ENCODE results near the gene VCAN.

The VCAN gene

DNA sequence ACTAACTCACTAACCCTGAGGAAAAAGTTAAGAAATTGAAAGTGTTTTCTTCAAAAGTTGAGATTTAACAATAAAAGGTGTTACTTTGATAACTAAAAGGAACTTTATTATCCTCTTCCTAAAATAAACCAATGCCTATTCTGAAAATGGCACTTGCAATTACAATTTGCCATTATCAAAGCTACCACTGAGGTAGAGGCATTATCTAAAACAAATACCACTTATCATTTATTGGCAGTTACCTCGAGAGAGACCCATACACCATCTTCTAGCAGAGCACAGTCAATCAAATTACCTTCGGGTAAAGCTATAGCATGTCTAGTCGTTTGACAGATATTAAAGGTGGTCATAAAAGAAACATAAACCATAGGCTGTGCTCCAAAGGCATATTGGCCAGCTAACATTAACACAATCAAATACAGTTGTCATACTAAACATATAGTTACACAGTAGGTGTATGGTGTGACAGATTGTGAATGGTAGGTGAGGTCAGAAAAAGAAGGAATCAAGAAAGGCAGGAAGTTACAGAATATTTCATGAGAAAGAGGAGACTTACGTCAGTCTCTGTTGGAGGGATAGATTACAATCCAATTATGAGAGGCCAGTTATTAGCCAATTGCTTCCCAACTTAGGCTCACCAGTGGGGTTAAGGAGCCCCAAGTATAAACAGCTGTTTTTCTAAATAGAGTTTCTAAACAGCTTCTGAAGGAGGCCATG lies 56.3 kb downstream of the VCAN start:
- DNase-seq (ENCODE audit: insufficient read length, low spot score) (no peak), FAIRE-seq (no peak)

GRCh38 chr5:83528439-83528769 lies 56.9 kb downstream of the VCAN start:
- FAIRE-seq = no peak
- DNase-seq (ENCODE audit: insufficient read length, low spot score) = no peak

DNA sequence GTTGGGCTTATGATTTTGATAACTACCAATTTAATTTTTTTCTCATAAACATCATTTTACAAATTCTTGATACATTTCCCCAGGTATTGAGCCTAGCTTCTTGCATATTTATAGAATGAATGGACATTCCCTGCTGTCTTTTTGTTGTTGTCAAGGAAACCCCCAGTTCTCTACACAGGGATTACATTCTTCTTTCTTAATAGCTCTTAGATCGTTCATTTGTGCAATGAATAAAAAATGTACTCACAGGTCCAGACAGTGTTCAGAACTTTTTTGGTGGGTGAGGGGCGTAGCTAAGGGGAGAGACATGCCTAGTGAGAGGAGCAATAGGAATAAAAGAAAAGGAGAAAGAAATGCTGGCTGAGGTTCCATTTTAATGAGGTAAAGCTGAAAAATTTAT lies 58.6 kb downstream of the VCAN start:
- no peak for FAIRE-seq
- DNase-seq (ENCODE audit: insufficient read length, low spot score) = no peak

DNA sequence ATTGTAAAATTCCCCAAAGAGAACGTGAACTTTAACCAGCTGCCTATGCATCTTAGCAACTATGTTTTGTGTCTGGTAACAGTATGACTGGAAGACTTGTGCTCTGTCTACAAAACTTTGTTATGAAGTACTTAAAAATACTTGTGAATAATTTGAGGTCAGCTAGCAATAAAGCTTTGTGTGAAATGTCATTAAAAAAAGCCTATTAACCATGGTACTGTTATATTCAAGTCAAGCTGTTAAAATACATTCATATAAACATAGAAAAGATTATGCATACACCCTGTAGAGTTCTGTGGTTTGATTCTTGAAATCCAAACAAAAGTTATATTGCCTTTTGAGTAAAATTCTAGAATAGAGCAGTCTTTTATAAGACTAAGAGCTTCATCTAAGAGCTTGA lies 60.1 kb downstream of the VCAN start:
- no peak for DNase-seq (ENCODE audit: insufficient read length, low spot score)
- FAIRE-seq = no peak

GRCh38 chr5:83538786-83539462 lies 67.4 kb downstream of the VCAN start:
- FAIRE-seq (no peak), DNase-seq (ENCODE audit: insufficient read length, low spot score) (no peak)

- DNase-seq (ENCODE audit: insufficient read length, low spot score) (no peak), FAIRE-seq (no peak)
These were observed 67.9 kb downstream of the VCAN start for GRCh38 chr5:83539463-83539790.

DNA sequence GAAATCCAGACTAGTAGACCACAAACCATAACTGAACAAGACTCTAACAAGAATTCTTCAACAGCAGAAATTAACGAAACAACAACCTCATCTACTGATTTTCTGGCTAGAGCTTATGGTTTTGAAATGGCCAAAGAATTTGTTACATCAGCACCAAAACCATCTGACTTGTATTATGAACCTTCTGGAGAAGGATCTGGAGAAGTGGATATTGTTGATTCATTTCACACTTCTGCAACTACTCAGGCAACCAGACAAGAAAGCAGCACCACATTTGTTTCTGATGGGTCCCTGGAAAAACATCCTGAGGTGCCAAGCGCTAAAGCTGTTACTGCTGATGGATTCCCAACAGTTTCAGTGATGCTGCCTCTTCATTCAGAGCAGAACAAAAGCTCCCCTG lies 68.6 kb downstream of the VCAN start:
- no peak for FAIRE-seq
- DNase-seq (ENCODE audit: insufficient read length, low spot score) = no peak

DNA sequence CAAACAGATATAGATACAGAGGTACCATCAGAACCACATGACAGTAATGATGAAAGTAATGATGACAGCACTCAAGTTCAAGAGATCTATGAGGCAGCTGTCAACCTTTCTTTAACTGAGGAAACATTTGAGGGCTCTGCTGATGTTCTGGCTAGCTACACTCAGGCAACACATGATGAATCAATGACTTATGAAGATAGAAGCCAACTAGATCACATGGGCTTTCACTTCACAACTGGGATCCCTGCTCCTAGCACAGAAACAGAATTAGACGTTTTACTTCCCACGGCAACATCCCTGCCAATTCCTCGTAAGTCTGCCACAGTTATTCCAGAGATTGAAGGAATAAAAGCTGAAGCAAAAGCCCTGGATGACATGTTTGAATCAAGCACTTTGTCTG lies 69.2 kb downstream of the VCAN start:
- FAIRE-seq (no peak), DNase-seq (ENCODE audit: insufficient read length, low spot score) (no peak)

DNA sequence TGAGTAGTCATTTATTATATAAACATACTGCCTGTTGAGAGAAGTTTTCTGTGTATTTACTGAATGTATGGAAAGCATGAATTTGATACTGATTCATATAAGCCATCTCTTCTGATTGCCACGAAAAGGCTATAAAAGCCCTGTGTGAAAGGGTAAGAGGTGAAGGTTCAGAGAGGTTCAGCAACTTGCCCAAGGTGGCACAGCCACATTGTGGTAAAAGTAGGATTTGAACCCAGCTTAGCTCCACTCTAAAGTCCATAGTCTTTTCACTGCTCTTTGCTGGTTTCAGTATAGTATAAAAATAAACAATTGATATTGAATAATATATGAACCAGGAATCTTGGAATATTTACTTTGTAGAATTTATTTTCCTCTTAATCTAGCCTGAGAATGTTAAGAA lies 71.3 kb downstream of the VCAN start:
- FAIRE-seq (no peak), DNase-seq (ENCODE audit: insufficient read length, low spot score) (no peak)

- FAIRE-seq = no peak
These were observed 72.4 kb downstream of the VCAN start for GRCh38 chr5:83543898-83544297.

GRCh38 chr5:83547161-83547560 lies 75.6 kb downstream of the VCAN start:
- FAIRE-seq = no peak

More at GRCh38 chr5:83543898-83544297, 72.4 kb downstream of the VCAN start:
- no peak for DNase-seq (ENCODE audit: insufficient read length, low spot score)

GRCh38 chr5:83547889-83548288 lies 76.3 kb downstream of the VCAN start:
- DNase-seq (ENCODE audit: insufficient read length, low spot score) (no peak), FAIRE-seq (no peak)

More at GRCh38 chr5:83547161-83547560, 75.6 kb downstream of the VCAN start:
- DNase-seq (ENCODE audit: insufficient read length, low spot score) = no peak

- DNase-seq (ENCODE audit: insufficient read length, low spot score) = no peak
- FAIRE-seq = no peak
These were observed 77.0 kb downstream of the VCAN start for GRCh38 chr5:83548581-83548980.

- FAIRE-seq (no peak), DNase-seq (ENCODE audit: insufficient read length, low spot score) (no peak)
These were observed 77.5 kb downstream of the VCAN start for GRCh38 chr5:83549076-83549475.

GRCh38 chr5:83549674-83550073 lies 78.1 kb downstream of the VCAN start:
- FAIRE-seq = no peak
- DNase-seq (ENCODE audit: insufficient read length, low spot score) = no peak

DNA sequence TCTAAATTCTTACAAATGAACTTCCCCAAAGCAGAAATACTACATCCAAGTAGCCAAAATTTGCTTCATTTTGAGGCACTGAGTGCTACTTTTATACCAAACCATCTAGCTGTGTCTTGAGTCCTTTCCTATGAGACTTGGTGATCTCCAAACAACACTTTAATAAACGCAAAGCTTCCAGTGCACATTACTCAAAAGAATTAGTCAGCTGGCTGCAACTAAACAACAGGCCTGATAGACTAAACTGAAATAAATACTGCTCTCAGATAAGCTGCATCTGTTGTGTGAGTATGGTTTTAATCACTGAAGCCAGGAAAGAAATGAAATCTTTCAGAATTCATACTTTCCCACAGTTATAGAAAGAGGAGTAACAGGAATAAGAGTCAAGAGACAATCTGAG lies 80.3 kb downstream of the VCAN start:
- no peak for FAIRE-seq

DNA sequence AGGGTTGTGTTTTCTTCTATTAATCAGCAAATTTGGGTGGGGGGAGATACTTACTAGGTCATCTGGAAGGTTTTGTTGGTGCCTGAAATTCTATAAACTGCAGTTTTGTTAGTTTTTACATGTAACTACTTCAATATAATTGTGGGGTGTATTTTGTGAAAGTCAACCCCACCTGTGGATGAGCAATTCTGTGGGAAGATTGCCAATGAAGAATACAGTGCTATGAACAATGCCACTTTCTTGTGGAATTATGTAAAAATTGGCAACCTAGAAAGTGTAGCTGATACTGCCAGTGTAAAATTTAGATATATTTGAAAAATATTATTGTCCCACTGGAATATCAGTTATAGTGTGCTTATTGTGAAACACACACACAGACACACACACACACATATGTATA lies 80.7 kb downstream of the VCAN start:
- no peak for DNase-seq (ENCODE audit: insufficient read length, low spot score)
- FAIRE-seq = no peak

More for the DNA sequence above, 80.3 kb downstream of the VCAN start:
- no peak for DNase-seq (ENCODE audit: insufficient read length, low spot score)

- no peak for FAIRE-seq
These were observed 81.5 kb downstream of the VCAN start for GRCh38 chr5:83553000-83553486.

DNA sequence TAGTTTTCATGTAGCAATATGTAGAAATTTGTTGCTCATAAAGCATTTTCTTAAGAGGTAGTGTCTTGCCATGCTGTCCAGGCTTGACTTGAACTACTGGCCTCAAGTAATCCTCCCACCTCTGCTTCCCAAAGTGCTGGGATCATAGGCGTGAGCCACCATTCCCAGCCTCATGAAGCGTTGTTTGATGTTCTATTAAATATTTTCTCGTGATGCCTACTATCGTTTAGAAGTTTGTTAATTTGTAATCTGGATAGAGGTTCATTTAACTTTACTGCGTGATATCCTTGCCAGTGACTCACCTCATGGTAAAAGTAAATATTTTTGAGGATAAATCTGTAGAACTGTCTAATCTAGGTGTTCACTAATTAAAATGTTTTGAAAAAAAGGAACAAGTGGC lies 82.6 kb downstream of the VCAN start:
- FAIRE-seq = no peak
- no peak for DNase-seq (ENCODE audit: insufficient read length, low spot score)

More at GRCh38 chr5:83553000-83553486, 81.5 kb downstream of the VCAN start:
- no peak for DNase-seq (ENCODE audit: insufficient read length, low spot score)

DNA sequence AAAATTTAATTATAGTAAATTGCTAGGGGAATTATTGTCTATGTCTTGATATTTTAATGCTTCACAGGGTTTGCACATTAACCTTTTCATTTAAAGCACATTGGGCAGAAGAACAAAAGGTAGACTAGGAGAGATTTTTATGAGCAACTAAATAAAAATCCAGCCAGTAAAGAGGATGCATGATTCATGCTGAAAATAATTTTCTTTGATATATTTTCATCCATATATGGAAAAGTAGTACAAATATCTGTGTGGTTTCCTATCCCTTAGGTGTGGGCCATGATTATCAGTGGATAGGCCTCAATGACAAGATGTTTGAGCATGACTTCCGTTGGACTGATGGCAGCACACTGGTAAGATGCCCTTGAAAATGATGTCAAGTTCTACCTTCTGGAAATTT lies 83.1 kb downstream of the VCAN start:
- DNase-seq (ENCODE audit: insufficient read length, low spot score) (no peak), FAIRE-seq (no peak)

- DNase-seq (ENCODE audit: insufficient read length, low spot score) (no peak), FAIRE-seq (no peak)
These were observed 83.7 kb downstream of the VCAN start for GRCh38 chr5:83555263-83555662.

DNA sequence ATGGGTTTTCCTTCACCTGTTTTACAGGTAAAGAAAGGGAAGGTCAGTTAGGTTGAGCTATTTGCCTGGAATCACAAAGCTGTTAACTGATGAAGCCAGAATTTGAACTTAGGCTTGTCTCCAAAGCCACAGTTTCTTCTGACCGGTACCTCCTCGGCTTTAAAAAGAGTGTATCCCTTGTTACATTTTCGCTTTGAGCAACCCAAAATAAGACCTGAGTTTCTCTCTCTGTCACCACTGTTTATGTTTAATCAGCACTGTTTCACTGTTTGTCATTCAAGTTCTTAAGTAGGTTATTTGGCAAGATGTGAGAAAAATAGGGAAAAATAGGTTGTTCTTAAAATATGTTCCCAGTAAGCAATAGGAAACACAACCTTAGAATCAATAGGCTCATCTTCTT lies 84.6 kb downstream of the VCAN start:
- no peak for FAIRE-seq
- no peak for DNase-seq (ENCODE audit: insufficient read length, low spot score)

Measured in HTR-8/SVneo (cell line).